A172 (cell line): ENCODE data around the gene IL22RA2. TPM values are rescaled to one million over a fixed set of nuclear protein-coding genes. Genes with fewer than 3 reads are reported as not detected.
"Not testable (repeated sequence)": the region's sequence is repeated elsewhere in the genome, so short reads cannot be mapped to it uniquely, and the experiment has no call there.

Source experiments
- DNase-seq: peaks from one replicate; pipeline ENCODE4 v3.0.0-alpha.2; 2015; ENCODE audit warnings: low spot score
- total RNA-seq: library from RNA; depleted of rRNA; stranded (reverse); fragments of >200 nt; shearing (Covaris generic); gene quantifications from 2 replicates; pipeline ENCODE4 v1.2.3, GENCODE V29; 2014

IL22RA2 gene
- total RNA-seq, 1 experiment from 2014 or later = not detected

DNA sequence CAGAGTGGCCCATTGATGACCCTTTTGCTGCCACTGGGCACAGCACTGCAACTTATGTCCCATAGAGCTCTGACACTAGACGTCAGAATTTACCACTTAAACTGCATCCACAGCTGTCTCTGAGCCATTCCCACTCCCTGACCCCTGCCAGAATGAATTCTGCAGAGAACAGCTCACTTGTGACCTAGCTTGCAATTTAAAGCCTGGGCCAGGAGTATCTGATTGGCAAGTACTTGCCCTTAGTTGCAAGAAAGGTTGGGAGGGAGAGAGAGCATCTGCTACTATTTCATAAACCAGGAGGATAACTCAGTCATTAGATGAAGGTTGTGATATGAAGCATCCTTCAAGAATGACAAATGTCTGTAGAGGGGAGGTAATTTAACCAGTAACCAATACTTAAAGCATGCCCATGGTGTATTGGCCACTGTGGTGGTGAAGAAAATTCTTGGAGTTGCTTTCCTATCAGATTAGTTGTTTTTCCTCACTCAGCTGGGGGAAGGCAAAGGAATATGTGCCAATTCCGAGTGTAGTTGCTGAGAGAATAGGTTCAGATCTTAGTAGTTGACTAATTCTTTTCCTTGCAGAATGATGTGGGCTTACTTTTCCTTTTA, 46.5 kb downstream of the IL22RA2 start:
- no peak for DNase-seq

DNA sequence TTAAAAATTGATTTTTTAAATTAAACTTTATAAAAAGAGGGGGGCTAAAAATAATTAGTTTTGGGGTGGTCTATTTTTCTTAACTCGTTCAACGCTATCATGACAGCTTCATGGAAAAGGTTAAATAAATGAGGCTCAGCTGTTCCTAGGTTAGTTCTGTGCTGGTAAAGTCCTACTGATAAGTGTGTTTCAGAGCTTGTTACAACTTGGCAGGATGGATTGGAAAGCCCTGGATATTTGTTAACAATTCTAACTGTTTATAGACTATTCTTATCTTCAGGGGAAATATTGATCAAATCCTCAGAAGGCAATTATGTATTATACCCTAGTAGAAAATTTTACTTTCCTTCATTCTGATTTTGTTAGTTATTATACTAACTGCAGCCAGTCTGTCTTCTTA, 50.4 kb downstream of the IL22RA2 start:
- DNase-seq = no peak

DNA sequence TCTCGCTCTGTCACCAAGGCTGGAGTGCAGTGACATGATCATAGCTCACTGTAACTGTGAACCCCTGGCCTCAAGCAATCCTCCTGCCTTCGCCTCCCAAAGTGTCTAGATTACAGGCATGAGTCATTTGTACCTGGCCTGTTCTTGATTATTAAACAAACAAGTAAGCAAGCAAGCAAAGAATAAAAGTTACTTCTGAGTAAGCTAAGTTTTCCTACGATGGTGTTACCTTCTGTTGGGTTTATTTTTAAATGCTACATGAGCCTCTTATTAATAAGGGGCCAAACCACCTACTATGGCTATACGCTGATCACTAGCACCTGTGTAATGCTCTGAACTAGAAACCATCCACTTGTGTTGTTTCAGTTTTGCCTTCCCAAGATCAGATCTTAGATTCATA, 50.8 kb downstream of the IL22RA2 start:
- no peak for DNase-seq

DNA sequence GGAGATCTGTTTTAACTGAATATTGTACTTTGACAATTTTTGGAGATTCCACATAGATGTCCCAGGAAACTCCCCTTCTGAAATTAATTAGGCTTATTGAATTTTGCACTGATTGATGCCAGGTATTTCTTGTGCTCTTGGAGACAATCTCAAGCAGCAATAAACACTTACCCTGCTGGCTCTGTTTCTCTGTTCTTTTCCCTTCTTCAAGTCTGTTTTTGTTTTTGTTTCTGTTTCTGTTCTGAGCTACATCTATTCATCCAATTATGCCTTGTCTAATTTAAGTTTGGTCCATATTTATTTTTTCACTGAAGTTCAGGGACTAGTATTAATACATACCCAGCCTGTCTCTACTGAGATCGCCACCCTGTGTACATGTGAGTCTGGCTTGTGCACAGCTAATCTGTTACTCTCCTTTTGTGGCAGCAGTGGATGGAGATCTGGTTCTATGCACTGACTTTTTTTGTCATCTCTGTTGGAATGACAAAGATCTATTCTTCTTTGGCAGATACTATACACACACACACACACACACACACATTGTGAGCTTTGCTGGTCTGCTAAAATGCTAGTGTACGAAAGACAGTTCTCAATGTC, 51.9 kb downstream of the IL22RA2 start:
- no peak for DNase-seq

DNA sequence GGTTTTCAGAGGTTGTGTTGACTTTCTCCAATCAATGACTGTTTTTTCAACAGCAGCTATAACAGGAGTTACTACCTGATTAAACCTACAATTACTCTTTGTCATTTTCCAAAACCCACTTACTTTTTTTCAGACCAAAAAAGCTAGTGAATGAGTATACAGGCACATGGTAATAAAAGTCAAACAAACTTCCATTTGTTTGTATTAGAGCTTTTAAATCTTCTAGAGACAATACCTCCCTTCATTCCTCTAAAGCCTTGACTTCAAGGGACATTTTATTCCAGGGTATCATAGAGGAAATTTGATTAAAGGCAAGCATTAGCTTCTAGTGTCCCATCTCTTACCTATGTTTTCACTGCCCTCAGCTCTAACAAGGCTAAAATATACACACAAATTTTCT, 52.7 kb downstream of the IL22RA2 start:
- no peak for DNase-seq

DNA sequence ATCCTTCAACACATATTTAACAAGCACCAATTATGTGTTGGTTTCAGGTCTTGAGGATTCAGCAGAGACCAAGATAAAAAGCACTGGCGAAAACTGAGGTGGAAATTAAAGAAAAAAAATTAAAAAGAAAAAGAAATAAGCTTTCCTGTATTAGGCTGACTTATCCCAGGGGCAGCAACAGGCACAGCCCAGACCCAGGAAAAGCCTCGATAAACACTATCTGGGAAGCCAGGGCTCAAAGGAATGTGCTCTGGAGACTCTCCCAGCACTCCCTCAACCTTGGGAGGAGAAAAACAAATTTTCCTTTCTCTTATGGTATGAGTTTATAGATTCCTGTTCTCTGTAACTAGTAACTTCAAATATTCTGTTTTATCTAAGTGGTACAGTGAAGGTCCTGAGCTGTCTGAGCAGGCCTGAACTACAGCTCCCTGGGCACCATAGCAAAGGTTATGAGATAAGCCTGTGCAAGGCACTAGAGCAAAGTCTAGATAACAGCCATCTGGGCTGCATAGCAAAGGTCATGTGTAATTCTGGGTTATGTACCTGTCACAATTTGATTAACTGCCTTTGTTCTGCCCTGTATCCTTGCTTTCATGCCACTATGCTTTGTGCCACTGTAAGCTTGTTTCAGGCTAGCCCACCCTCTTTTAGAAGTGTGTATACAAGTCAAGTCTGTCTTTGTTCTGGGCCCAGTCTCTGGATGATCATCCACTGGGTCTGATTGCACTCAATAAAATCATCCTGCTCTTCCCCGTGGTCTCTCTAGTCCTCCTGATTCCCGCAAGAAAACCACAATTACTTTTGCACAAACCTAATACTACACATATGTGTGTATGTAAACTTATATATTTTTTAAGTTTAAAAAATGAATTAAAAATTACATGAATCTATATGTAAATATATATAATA, 54.0 kb downstream of the IL22RA2 start:
- no peak for DNase-seq

DNA sequence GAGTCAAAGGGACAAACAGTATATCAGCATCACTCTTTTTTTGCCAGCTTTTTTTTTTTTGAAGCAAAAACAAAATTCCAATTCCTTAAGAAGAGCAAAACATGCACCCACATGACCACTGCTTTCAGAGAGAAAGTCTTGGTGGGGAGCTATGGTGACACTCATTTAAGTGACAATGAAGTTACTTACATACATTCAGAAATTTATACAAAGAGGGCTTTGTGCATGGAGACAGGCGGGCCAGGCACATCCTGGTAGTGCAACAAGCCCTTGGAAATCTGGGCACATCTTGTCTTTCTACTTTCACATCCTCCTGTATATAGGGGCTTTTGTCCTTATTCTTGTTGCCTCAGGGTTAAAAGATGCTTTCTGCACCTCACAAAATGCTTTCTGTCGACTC, 55.9 kb downstream of the IL22RA2 start:
- DNase-seq = no peak

DNA sequence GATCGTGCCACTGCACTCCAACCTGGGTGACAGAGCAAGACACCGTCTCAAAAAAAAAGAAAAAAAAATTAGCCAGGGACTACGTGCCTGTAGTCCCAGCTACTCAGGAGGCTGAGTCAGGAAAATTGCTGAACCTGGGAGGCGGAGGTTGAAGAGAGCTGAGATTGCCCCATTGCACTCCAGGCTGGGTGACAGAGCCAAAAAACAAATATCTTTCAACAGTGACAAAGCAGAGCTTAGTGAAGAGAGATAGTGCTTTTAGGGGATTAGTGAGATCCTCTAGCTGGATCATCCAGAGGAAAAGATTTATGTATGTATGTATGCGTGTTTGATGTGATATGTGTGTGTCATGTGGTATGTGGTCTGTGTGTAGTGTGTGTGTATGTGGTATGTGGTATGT, 56.6 kb downstream of the IL22RA2 start:
- no peak for DNase-seq

DNA sequence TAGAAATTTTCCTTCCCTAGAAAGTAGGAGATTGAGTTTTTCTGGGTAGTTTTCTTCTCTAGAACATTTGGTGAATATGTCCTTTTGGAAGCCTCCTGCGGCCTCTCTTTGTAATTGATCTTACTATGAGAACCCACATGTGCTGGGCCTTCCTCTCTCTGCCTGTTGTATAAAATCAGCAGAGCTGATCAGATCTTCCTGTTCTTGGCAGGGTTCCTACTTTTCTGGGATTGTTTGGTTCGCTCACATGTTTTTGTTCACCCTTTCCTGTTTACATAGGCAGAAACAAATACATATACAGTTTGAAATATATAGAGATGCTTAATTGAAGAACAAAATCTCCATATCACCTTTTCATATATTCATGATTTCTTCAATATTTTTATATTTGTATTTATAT, 57.8 kb downstream of the IL22RA2 start:
- DNase-seq = no peak

DNA sequence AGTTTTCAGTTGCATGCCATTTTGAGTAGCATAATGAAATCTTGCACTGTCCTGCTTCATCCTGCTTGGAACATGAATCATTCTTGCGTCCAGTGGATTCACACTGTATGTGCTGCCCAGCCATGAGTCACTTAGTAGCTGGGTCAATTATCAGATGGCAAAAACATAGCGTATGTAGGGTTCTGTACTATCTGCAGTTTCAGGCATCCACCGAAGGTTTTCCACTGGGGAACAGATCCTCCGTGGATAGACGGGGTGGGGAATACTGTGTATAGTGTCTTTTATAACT, 61.4 kb downstream of the IL22RA2 start:
- DNase-seq = peak; percentile 65

DNA sequence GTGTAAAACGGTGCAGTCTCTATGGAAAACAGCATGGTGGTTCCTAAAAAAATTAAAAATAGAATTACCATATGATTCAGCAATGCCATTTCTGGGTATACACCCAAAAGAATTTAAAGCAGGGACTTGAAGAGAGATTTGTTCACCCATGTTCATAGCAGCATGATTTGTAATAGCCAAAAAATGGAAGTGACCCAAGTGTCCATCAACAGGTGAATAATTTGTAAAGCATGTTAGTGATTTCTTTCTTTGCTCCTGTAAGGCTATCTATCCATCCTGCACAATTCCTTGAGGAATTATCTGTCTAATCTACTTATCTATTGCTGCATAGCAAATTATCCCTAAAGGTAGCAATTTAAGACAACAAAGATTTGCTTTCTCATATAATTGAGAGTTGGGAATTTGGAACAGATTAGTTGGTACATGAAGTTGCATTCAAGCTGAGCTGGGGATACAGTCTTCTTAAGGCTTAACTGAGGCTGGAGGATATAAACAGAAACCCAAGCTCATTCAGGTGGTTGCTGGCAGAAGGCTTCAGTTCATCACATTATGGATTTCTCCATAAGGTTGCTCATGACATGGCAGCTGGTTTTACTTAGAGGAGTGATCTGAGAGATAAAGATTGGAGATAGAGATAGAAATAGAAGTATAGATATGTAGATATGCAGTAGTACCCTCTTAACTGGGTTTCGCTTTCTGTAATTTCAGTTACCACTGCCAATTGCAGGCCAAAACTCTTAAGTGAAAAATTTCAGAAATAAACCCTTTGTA, 62.0 kb downstream of the IL22RA2 start:
- DNase-seq = no peak

DNA sequence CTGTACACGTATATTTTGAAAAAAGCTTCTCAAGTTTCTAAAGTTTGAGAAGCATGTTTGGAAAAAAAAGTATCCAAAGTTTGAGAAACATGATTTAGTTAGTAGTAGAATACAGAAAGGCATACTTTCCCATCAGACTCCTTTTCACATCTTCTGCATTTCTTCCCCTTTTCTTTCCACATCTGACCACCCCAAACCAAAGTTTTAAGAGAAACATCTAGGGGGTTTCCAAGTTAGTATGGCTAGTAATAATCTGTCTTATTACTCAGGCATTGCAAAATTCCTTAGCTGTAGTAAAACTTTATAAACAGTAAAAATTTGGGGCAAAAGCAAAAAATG, 65.7 kb downstream of the IL22RA2 start:
- no peak for DNase-seq

DNA sequence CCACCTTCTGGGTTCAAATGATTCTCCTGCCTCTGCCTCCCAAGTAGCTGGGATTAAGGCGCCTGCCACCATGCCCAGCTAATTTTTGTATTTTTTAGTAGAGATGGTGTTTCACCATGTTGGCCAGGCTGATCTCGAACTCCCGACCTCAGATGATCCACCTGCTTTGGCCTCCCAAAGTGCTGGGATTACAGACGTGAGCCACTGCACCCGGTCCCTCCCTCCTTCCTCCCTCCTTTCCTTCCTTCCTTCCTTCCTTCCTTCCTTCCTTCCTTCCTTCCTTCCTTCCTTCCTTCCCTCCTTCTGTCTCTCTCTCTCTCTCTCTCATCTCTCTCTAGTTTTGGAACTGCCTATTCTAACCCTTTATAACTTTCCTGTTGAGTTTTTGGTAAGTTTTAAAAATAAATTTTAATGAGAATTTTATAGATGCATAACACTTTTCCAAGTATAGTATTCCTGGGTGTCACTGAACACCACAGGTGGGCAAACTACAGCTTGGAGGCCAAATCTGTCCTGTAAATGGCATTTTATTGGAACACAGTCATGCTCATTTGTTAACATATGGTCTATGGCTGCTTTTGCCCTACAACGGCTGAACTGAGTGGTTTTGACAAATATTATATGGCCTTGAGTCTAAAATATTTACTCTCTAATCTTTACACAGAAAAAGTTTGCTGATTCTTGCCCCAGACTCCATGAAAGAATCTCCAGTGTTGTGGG, 66.2 kb downstream of the IL22RA2 start:
- DNase-seq = not testable (repeated sequence)

DNA sequence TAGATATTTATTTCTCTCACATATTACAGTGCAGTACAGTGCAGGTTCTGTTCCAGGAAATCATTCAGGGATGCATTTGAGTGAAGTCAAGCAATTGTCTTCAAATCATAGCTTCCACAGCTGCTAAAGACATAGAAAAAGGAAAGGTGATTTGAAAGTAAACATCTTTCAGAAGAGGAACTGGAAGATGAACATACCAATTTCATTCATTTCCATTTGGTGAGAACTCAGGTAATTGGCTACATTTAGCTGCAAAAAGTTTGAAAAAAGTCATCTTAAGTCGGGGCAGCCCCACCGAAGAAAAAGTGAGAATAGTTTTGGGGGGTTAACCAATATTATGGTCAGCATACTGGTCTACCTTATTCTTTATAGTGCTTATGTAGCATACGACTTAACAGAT, 67.3 kb downstream of the IL22RA2 start:
- no peak for DNase-seq

DNA sequence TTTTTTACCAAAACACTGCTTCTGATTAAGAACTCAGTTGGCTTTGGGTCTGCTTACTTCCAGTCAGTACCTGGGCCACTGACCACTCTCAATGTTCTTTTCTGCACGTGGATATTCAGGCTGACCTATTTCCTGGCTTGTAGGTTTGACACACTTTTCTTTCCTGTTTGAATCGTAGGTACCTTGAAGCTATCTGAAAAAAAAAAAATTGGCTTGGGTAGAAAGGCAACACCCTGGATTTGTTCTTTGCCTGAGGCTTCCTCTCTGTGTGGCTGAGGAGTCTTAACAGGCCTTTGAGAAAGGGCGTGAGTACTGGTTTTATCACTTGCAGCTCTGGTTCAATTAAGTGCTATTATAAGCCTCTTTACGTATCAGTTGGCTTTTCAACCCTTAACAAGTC, 68.1 kb downstream of the IL22RA2 start:
- no peak for DNase-seq

DNA sequence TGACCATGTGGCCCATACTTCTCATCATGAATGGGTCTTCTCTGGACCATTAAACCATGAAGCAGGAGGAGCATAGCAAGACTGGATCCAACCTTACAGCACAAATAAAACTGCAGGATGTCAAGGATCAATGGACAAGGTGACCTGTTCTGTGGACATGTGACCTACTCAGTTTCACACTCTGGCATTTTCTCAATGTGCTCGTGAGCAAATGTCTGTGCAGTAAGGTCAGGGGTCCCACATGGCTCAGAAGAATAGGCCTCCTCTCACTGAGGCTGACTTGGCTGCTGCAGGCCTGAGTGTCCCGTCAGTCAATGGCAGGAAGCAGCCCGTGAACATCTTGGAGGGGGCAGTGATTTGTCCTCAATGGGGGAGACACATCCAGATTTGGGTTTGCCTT, 68.5 kb downstream of the IL22RA2 start:
- no peak for DNase-seq

DNA sequence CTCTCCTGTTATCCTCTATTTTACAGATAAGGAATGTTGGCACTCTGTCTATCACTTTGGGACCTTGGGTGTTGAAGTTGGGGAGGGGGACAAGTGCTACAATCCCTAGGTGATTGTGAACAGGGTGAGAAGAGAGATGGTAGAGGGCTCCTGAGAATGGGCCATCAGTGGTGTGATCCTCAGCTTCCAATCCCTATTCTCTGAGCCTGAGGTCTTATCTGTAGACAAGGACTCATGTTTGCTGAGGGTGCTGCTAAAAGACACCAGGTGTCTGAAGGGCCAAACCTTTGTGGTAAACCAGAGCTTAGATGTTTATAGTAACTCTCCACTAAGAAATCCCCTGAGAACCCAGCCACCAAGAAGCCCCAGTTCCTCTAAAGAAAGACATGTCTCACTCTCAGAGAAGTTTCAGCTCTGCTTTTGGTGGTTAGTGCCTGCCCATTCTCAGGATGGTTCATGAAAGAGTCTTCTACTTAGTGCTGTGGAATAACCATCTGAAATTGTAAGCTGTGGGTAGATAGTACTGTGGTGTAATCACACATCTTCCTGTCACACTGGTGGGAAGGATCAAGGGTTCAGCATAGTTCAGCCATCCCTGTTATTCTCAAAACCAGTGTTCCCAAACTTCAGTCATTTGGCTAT, 70.5 kb downstream of the IL22RA2 start:
- no peak for DNase-seq

DNA sequence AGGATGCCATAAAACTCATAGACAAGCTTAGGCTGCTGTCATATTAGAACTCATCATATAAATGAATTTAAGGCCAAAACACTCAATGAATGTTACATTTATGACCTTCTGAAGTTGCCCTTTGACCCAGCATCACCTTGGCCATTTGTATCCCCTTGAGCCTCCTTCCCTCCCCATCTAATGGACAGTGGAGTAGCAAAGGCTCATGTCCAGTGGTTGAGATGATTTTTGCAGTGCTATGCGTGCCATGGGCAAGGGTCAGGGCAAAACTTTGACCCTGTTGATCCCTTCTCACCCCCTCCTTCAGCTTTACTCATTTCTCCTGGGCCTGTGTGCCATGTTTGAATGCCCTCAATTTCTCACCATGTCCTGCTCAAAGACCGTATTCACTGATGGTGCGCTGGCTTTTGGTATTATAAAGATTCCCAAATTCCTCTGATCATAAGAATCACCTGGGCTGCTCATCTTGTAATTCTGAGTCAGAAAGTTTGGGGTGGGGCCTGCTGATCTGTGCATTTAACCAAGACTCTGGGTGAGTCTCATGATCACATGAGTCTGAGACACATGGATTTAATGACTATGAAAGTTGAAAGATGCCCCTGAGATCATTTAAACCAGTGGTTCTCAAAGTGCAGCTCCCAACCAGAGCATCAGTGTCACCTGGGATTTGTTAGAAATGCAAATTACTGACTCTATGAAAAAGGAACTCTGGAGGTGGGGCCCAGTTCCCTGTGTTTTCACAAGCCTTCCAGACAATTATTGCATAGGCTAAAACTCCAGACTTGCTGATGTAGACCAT, 71.2 kb downstream of the IL22RA2 start:
- DNase-seq = no peak

DNA sequence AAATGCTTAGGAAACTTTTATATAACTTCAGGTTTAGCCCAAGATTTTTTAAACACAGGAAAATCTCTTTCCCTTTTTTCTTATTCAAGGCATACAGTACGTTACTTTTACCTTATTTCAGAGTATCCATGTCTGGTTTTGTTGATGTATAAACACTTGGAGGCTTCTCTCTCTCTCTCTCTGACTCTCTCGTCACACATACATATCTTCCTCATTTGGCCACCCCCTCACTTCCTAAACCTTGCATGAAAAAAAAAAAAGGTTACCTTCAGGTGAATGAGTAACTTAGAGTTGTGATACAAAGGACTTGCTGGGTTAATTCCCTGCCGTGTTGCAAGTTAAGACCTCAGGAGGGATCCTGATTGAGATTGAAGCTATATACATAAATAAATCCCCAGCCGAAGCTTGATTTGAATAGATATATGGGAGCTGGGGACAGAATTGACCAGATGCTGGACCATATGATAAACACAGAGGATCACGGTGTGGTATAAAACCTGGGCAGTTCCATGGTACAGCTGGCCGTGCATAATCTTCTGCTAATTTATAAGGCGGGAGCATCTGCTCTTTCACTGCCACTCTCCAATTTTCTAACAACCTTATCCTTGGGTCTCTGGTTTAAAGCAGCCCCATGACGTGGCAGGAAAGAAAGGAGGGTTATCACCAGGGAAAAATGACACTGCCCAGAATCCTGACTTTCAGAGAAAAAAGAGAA, 73.6 kb downstream of the IL22RA2 start:
- DNase-seq = no peak

DNA sequence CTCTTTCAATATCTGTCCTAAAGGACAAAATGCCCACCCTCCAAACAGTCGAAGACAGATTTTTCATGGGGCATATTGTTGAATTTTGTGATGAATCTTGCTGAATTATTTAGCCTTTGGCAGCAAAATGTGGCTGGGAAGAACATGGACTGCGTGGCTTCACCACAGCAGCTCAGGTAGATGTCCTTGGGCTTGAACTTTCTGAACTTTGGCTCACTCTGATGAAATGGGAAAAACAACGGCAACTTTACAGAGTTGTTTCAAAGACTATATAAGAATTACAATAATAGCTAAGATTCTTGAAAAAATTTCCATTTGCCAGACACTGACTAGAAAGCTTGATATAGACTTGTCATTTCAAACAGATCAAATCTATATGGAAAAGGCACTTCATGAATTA, 75.9 kb downstream of the IL22RA2 start:
- no peak for DNase-seq
